Muscle of leg (tissue), 11 donors: ENCODE results near the gene ACER3. TPM values are rescaled to one million over a fixed set of nuclear protein-coding genes. Genes with fewer than 3 reads are reported as not detected.
A peak's percentile ranks its signal among the peaks of the same experiment; 100 is the strongest.

ENCODE experiments used
- DNase-seq: peaks from one replicate; pipeline ENCODE4 v3.0.0; 2013
- H3K27ac ChIP-seq: one replicate; pipeline ENCODE4 v1.5.1; 2013; ENCODE audit warnings: mild to moderate bottlenecking, low read length, control low read depth
- H3K27me3 ChIP-seq: one replicate; pipeline ENCODE4 v1.6.1; 2013; ENCODE audit warnings: low read length; ENCODE audit not compliant: control insufficient read depth, insufficient read depth
- H3K36me3 ChIP-seq: one replicate; pipeline ENCODE4 v1.6.1; 2013; ENCODE audit warnings: low read length; ENCODE audit not compliant: control insufficient read depth, insufficient read depth
- H3K4me1 ChIP-seq: one replicate; pipeline ENCODE4 v1.6.1; 2013; ENCODE audit warnings: low read length; ENCODE audit not compliant: control insufficient read depth, insufficient read depth
- H3K4me3 ChIP-seq: one replicate; pipeline ENCODE4 v1.5.1; 2013; ENCODE audit warnings: low read length, control low read depth
- H3K9me3 ChIP-seq: replicated peaks from 2 replicates; pipeline ENCODE4 v1.6.1; 2013; ENCODE audit warnings: low read depth, low read length; ENCODE audit not compliant: control insufficient read depth
- WGBS: methylation state at CpG from one replicate; pipeline ENCODE4 v1.1.5; 2013; ENCODE audit warnings: missing lambda C conversion rate; ENCODE audit not compliant: insufficient coverage; 5-methylcytosine and 5-hydroxymethylcytosine counted together
- polyA plus RNA-seq, 8 donors: library from polyadenylated mRNA; unstranded; fragments of 120-200 nt; gene quantifications; one replicate each; pipeline versions ENCODE4 v1.2.1 to v1.2.3, GENCODE V29; 2013; ENCODE audit warnings: inconsistent platforms in 1 of 8, low replicate concordance in 1 of 8; ENCODE audit not compliant: insufficient read length in 8 of 8, insufficient read depth in 1 of 8
- total RNA-seq: library from RNA; stranded (reverse); fragments of 120-200 nt; gene quantifications from one replicate; pipeline ENCODE4 v1.2.4, GENCODE V29; 2013

Gene ACER3
- total and polyA plus RNA-seq, 9 donors = 4.5 to 10.3 (median 5.9) TPM

- no peaks in the 10 kb centered on the region for H3K27me3 ChIP-seq
- 93% methylated on average over 7 of the region's 8 CpGs for WGBS
- no peak for DNase-seq
- no peak overlapping the region for H3K27ac ChIP-seq
- no peak overlapping the region for H3K4me3 ChIP-seq
- H3K36me3 ChIP-seq = no peaks in the 10 kb centered on the region
- no peaks in the 10 kb centered on the region for H3K9me3 ChIP-seq
- peaks cover 79% of the 10 kb centered on the region for H3K4me1 ChIP-seq
These were observed 209.4 kb downstream of the ACER3 start for GRCh38 chr11:77069969-77070582.

GRCh38 chr11:77071077-77071476 lies 210.4 kb downstream of the ACER3 start:
- Histone ChIP-seq H3K27me3 (no peaks in the 10 kb centered on the region), H3K4me1 (peaks cover 77% of the 10 kb centered on the region), H3K4me3 (no peak overlapping the region), H3K9me3 (no peaks in the 10 kb centered on the region), H3K27ac (no peak overlapping the region), H3K36me3 (no peaks in the 10 kb centered on the region)
- WGBS = 74% methylated on average over 3 of the region's 7 CpGs
- no peak for DNase-seq

GRCh38 chr11:77071671-77072605 lies 211.2 kb downstream of the ACER3 start:
- Histone ChIP-seq H3K27ac (no peak overlapping the region), H3K4me1 (peaks cover 73% of the 10 kb centered on the region), H3K9me3 (no peaks in the 10 kb centered on the region), H3K36me3 (no peaks in the 10 kb centered on the region), H3K27me3 (no peaks in the 10 kb centered on the region), H3K4me3 (no peak overlapping the region)
- 72% methylated on average over 10 of the region's 15 CpGs for WGBS
- DNase-seq = peak; percentile 3

GRCh38 chr11:77072851-77073327 lies 212.2 kb downstream of the ACER3 start:
- no peaks in the 10 kb centered on the region for H3K27me3 ChIP-seq
- H3K4me3 ChIP-seq = no peak overlapping the region
- peaks cover 65% of the 10 kb centered on the region for H3K4me1 ChIP-seq
- H3K36me3 ChIP-seq = no peaks in the 10 kb centered on the region
- H3K27ac ChIP-seq = peak overlapping the region; percentile 93
- 60% methylated on average over 3 of the region's 8 CpGs for WGBS
- DNase-seq = no peak
- no peaks in the 10 kb centered on the region for H3K9me3 ChIP-seq

- no peaks in the 10 kb centered on the region for H3K36me3 ChIP-seq
- no peak overlapping the region for H3K4me3 ChIP-seq
- WGBS = 27% methylated on average over 6 of the region's 11 CpGs
- peak; percentile 98 for DNase-seq
- H3K4me1 ChIP-seq = peaks cover 60% of the 10 kb centered on the region
- peaks cover 2% of the 10 kb centered on the region for H3K9me3 ChIP-seq
- peak overlapping the region; percentile 93 for H3K27ac ChIP-seq
- H3K27me3 ChIP-seq = no peaks in the 10 kb centered on the region
These were observed 212.7 kb downstream of the ACER3 start for GRCh38 chr11:77073328-77074001.

GRCh38 chr11:77074205-77074604 lies 213.5 kb downstream of the ACER3 start:
- no peaks in the 10 kb centered on the region for H3K27me3 ChIP-seq
- peak; percentile 5 for DNase-seq
- H3K4me3 ChIP-seq = no peak overlapping the region
- H3K9me3 ChIP-seq = peaks cover 2% of the 10 kb centered on the region
- H3K27ac ChIP-seq = peak overlapping the region; percentile 93
- H3K4me1 ChIP-seq = peaks cover 52% of the 10 kb centered on the region
- 100% methylated on average over 1 of the region's 5 CpGs for WGBS
- H3K36me3 ChIP-seq = no peaks in the 10 kb centered on the region

- 86% methylated on average over 15 of the region's 15 CpGs for WGBS
- Histone ChIP-seq H3K4me3 (no peak overlapping the region), H3K9me3 (peaks cover 2% of the 10 kb centered on the region), H3K4me1 (peaks cover 47% of the 10 kb centered on the region), H3K36me3 (no peaks in the 10 kb centered on the region), H3K27ac (peak overlapping the region; percentile 93), H3K27me3 (no peaks in the 10 kb centered on the region)
- DNase-seq = peak; percentile 2
These were observed 214.0 kb downstream of the ACER3 start for GRCh38 chr11:77074626-77075221.

- Histone ChIP-seq H3K27ac (no peak overlapping the region), H3K36me3 (no peaks in the 10 kb centered on the region), H3K4me1 (peaks cover 40% of the 10 kb centered on the region), H3K9me3 (peaks cover 2% of the 10 kb centered on the region), H3K27me3 (no peaks in the 10 kb centered on the region), H3K4me3 (no peak overlapping the region)
- 100% methylated on average over 2 of the region's 5 CpGs for WGBS
- no peak for DNase-seq
These were observed 214.7 kb downstream of the ACER3 start for GRCh38 chr11:77075425-77075905.
